ENCODE measurements around the gene CDH26. TPM values are rescaled to one million over a fixed set of nuclear protein-coding genes. Genes with fewer than 3 reads are reported as not detected.

Gene CDH26
- total RNA-seq, 1 experiment from 2014 or later, result 0.64 TPM

DNA sequence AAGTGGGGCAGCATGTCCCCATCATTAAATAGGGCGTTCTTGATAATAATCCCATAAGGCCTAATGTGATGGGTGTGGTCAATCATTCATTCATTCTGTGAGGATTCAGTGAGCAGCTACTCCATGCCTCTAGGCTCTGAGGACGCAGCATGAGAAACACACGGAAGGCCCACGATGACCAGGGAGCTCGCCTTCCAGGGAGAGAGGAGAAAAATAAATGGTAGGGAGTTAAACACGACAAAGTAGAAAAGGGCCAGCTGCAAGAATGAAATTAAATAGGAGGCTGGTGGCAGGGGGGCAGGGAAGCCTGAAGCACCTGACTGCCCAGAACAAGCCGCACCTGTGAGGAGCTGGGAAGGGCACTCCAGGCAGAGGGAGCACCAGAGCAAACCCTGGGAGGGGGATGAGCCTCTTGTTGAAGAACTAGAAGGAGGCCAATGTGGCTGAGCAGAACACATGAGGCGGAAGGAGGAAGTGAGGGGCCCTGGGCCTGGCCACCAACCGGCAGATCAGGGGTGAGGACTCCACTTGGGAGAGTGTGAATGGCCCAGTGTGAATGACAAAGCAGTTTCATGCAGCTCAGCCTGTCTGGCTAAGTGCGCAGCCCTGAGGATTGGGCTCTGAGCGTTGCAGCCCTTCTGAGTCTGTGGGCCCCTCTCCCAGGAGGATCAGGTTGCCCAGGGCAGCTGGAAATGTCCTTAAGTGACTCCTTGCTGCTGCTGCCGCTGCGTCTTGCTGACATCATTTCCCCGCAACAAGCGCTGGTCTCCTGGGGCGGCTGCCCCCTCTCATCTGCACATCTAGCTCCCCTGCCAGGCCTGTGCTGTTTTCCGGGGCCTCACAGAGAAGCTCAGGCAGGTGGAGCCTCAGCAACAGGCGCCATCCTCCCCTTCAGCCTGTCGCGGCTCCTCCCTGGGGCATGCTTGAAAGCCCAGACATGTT, 99.9 kb downstream of the CDH26 start:
- peak; percentile 24 for DNase-seq (ENCODE audit: low read depth)

DNA sequence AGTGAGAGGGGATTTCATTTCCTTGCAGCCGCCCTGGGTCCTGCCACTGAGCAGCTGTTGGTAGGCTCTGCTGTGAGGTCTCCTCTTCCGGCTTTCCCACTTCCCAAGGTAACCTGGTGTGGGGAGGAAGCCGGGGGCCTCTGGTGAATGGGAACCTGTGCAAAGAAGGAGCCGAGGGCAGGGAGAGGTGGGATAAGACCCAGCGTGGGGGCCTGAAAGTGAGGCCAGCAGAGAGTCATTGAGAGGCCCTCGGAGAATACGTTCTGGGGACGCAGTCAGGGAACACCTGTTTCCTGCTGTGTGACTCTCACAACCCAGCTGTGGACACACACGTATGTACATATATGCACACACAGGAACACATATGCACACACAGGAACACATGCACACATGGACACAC, 100.7 kb downstream of the CDH26 start:
- DNase-seq (ENCODE audit: low read depth), result no peak

DNA sequence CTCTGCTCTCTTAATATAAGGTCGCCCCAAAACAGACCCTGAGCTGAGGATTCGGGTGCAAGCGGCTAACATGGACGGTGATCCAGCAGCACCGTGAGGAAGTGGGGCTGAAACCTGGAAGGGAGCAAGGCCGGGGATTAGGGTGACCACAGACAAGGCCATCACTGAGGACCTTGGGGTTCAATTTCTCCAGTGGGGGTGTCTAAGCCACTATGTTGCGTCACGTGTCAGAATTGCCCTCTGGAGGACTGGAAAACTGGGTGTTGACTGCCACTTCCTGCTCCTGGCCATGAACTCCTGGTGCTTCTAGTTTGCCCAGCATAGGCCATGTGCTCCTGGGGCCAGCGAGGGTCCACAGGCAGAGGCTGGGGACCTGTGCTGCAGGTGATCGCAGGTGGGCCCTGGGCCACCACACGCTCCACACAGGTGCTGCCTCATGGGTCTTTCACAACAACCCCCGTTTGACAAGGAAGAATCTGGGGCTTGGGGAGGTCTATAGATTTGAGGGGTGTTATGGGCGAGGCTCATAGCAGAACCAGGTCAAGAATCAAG, 101.9 kb downstream of the CDH26 start:
- no peak for DNase-seq (ENCODE audit: low read depth)

DNA sequence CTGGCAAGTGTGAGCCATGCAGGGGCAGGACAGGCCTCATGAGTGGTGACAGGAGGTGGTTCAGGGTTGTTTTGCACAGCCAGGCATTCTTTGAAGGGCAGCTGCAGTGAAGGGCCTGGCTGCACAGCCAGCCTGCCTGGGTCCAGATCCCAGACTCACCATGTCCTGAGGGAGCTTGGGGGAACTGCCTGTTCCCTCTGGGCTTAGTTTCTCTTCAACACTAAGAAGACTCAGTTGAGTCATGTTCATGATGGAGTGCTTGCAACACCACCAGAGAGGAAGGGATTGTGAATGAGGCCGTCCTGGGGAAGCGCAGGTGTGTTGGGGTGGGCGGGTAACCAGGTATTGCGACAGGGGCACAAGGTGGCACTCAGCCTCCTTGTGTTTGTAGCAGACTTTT, 102.4 kb downstream of the CDH26 start:
- no peak for DNase-seq (ENCODE audit: low read depth)

DNA sequence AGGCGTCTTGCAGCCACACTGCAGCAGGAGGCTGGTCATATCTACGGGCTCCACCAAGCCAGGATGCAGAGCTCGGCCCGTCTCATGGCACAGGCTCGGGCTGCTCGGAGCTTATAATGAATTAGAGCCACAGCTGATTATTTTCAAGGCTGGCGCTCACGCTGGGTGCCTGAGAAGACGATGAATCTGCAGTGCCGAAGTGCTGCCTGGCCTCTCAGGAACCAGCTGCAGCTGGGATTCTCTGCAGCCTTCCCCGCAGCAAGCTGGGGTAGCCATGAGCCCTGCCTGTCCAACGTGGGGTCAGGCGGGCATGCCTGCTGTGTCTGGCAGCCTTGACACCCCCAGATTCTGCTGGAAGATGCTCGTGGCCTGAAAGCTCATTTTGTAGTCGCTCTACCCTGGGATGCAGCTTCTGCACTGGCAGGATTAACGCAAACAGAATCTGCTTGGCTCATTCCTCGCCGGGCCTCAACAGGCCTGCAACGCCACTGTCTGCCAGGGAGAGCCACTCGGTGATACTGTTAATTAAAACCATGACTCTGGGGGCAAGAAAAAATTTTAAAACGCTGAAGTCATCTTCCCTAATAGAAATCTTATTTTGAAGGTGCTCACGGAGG, 104.3 kb downstream of the CDH26 start:
- DNase-seq (ENCODE audit: low read depth), result no peak

DNA sequence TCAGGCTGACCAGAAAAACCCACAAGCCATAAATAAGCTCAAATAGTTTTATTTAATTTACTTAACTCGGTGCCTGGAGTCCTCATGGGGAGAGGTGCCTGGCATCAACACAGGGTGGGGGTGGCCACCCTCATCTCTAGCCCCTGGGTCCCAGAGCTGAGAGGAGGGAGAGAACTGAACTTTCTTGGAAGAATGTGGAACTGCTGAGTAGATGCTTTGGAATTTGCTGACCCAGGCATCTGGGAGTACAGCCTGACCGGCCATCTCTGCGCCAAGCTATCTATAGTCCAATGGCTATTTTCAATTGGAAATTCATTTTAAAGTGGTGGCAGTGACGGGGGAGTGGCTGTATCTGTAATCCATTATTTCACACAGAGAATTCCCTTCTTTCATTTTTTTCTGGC, 104.8 kb downstream of the CDH26 start:
- DNase-seq (ENCODE audit: low read depth), result peak; percentile 17

DNA sequence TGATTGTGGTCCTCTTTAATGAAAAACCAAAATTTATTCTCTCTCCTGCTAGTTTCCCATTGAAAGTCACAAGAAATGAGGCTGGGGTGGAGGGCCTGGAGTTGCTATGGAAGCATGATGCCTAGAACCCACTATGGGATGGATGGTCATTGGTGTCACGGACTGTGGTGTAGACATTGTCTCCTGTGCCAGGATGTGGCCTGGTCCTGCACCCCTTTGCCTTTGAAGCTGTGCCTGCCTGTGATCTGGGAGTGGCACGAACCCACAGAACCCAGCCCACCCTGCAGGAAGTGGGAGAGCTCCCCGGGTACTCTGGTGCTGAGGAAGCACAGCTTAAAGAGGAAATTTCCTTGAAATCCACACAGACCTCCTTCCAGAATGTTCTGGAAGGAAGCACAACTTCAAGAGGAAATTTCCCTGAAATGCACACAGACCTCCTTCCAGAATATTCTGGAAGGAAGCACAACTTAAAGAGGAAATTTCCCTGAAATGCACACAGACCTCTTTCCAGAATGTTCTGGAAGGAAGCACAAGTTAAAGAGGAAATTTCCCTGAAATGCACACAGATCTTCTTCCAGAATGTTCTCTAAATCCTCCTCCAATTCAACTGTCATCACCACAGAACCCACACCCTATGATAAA, 105.6 kb downstream of the CDH26 start:
- no peak for DNase-seq (ENCODE audit: low read depth)

Other genes with a start within 250 kb of the CDH26 start
- 0.35 and 0.47 TPM in 2 replicates for gene SYCP2, start 24.8 kb upstream of the CDH26 start, total RNA-seq (2014; rRNA removed; shearing (Covaris generic))
- 2.5 and 3.9 TPM in 2 replicates for gene PPP1R3D, start 18.1 kb upstream of the CDH26 start, total RNA-seq (2014; rRNA removed; shearing (Covaris generic))
- 4.5 and 11.9 TPM in 2 replicates for gene FAM217B, start 18.0 kb upstream of the CDH26 start, total RNA-seq (2014; rRNA removed; shearing (Covaris generic))